GM12878 (cell line): ENCODE data around the gene PRF1. TPM values are rescaled to one million over a fixed set of nuclear protein-coding genes. Genes with fewer than 3 reads are reported as not detected.

Experiments used
- ATAC-seq: fragments of 200-7000 bp; cut with Tn5 transposase; 3 replicates; pipeline ENCODE4 v1.9.1; 2020; ENCODE audit warnings: mild to moderate bottlenecking, moderate library complexity
- BruUV-seq: library from RNA; stranded (reverse); fragments of 400-500 nt; replicated peaks from 2 replicates; lab custom pipeline; 2021; lab: Mats Ljungman, UMichigan
- CTCF ChIA-PET: fragments of 300-600 bp; sonication (Branson Sonifier 250); formaldehyde crosslinking; extraction: SDS; loops from one replicate; lab custom pipeline; 2021; ENCODE audit warnings: inconsistent platforms; lab: Yijun Ruan, JAX
- POLR2A ChIA-PET: fragments of 350-600 bp; formaldehyde crosslinking; extraction: SDS; loops from one replicate; lab custom pipeline; 2021; ENCODE audit warnings: inconsistent platforms; lab: Charles Lee
- RAD21 ChIA-PET: fragments of 300-600 bp; sonication (Branson Sonifier 250); formaldehyde crosslinking; loops from one replicate; lab custom pipeline; 2023; ENCODE audit warnings: antibody characterized with exemption; ENCODE audit not compliant: unreplicated experiment; lab: Charles Lee
- SMC1A ChIA-PET: fragments of 300-600 bp; sonication (Branson Sonifier 250); formaldehyde crosslinking; loops from one replicate; lab custom pipeline; 2023; ENCODE audit not compliant: unreplicated experiment, uncharacterized antibody; lab: Charles Lee
- DNase-seq: peaks from one replicate; pipeline ENCODE4 v3.0.0-alpha.2; 2011; ENCODE audit warnings: low read depth, low spot score
- FAIRE-seq: peaks from 3 replicates; lab custom pipeline; 2011; peaks lifted over from hg19 to GRCh38; lab: Jason Lieb, UNC
- H2AFZ ChIP-seq: 2 replicates; pipeline ENCODE4 v1.6.0; 2011; ENCODE audit warnings: low read depth, low read length, control low read depth; ENCODE audit not compliant: control insufficient read depth
- H3K27ac ChIP-seq: 2 replicates; pipeline ENCODE4 v1.5.1; 2011; ENCODE audit warnings: control low read depth; ENCODE audit not compliant: control insufficient read depth, insufficient read depth
- H3K27me3 ChIP-seq, 2 experiments: replicated peaks in 1 of 2; 2 replicates each; pipeline versions ENCODE4 v1.6.0 to v1.6.1; 2011; ENCODE audit warnings: low read length in 1 of 2; ENCODE audit not compliant: control insufficient read depth in 2 of 2, insufficient read depth in 2 of 2
- H3K36me3 ChIP-seq, 2 experiments: 2 replicates each; pipeline ENCODE4 v1.5.1; 2011; ENCODE audit warnings: low read length in 1 of 2; ENCODE audit not compliant: control insufficient read depth in 2 of 2, insufficient read depth in 2 of 2
- H3K4me1 ChIP-seq: 2 replicates; pipeline ENCODE4 v1.6.1; 2011; ENCODE audit warnings: mild to moderate bottlenecking, low read length, moderate library complexity, mixed read lengths; ENCODE audit not compliant: control insufficient read depth, insufficient read depth
- H3K4me2 ChIP-seq: 2 replicates; pipeline ENCODE4 v1.6.0; 2011; ENCODE audit warnings: control low read depth; ENCODE audit not compliant: control insufficient read depth, insufficient read depth
- H3K4me3 ChIP-seq: fragments of 200-600 bp; sonication (generic); 2 replicates; pipeline ENCODE4 v1.5.1; 2016
- H3K79me2 ChIP-seq: 2 replicates; pipeline ENCODE4 v1.6.0; 2011; ENCODE audit warnings: low read length; ENCODE audit not compliant: control insufficient read depth, insufficient read depth
- H3K9ac ChIP-seq: 2 replicates; pipeline ENCODE4 v1.8.0; 2011; ENCODE audit warnings: low read length, control low read depth, mixed read lengths; ENCODE audit not compliant: control insufficient read depth, insufficient read depth
- H3K9me3 ChIP-seq: replicated peaks from 3 replicates; pipeline ENCODE4 v1.5.1; 2011; ENCODE audit warnings: mild to moderate bottlenecking, low read length; ENCODE audit not compliant: control insufficient read depth, insufficient read depth
- H4K20me1 ChIP-seq: 2 replicates; pipeline ENCODE4 v1.6.0; 2011; ENCODE audit not compliant: control insufficient read depth, insufficient read depth
- ASH2L ChIP-seq: fragments of 300-600, 200-600 bp; sonication (generic); IDR thresholded peaks from 2 replicates; pipeline ENCODE4 v1.6.1; 2017; ENCODE audit warnings: low read depth, mild to moderate bottlenecking, borderline replicate concordance
- ATF7 ChIP-seq: fragments of 450-650 bp; IDR thresholded peaks from 2 replicates; pipeline ENCODE4 v1.6.1; 2016; ENCODE audit warnings: low read depth, mild to moderate bottlenecking
- BACH1 ChIP-seq: fragments of 450-650 bp; IDR thresholded peaks from 2 replicates; pipeline ENCODE4 v1.6.1; 2017; ENCODE audit warnings: mild to moderate bottlenecking, borderline replicate concordance
- CEBPZ ChIP-seq: fragments of 150-350 bp; IDR thresholded peaks from 2 replicates; pipeline ENCODE4 v1.6.1; 2016; ENCODE audit warnings: low read depth, low read length
- CHD1 ChIP-seq: IDR thresholded peaks from 2 replicates; pipeline ENCODE4 v1.6.1; 2012; ENCODE audit warnings: low read depth, low read length, improper control_type of control experiment
- HSF1 ChIP-seq: fragments of 150-350 bp; IDR thresholded peaks from 2 replicates; pipeline ENCODE4 v1.6.1; 2014; ENCODE audit warnings: mild to moderate bottlenecking, low read depth, low read length
- IRF3 ChIP-seq: fragments of 450-650 bp; IDR thresholded peaks from 2 replicates; pipeline ENCODE4 v1.6.1; 2014; ENCODE audit warnings: mild to moderate bottlenecking
- MTA3 ChIP-seq: IDR thresholded peaks from 2 replicates; pipeline ENCODE4 v1.6.1; 2012; ENCODE audit warnings: low read length, inconsistent platforms, borderline replicate concordance
- NFIC ChIP-seq: IDR thresholded peaks from 2 replicates; pipeline ENCODE4 v1.6.1; 2012; ENCODE audit warnings: low read depth, mild to moderate bottlenecking, inconsistent platforms, low read length, moderate library complexity
- PAX5 ChIP-seq: IDR thresholded peaks from 2 replicates; pipeline ENCODE4 v1.6.1; 2011; ENCODE audit warnings: low read depth, low read length, borderline replicate concordance
- SREBF2 ChIP-seq: IDR thresholded peaks from 2 replicates; pipeline ENCODE4 v1.6.1; 2012; ENCODE audit warnings: mild to moderate bottlenecking, low read length
- TARDBP ChIP-seq: IDR thresholded peaks from 2 replicates; pipeline ENCODE4 v1.6.1; 2016; ENCODE audit warnings: borderline replicate concordance
- WRNIP1 ChIP-seq: IDR thresholded peaks from 2 replicates; pipeline ENCODE4 v1.6.1; 2011; ENCODE audit warnings: low read depth, low read length, improper control_type of control experiment, borderline replicate concordance
- ZSCAN29 ChIP-seq: fragments of 450-650 bp; IDR thresholded peaks from 2 replicates; pipeline ENCODE4 v1.6.1; 2017; ENCODE audit warnings: mild to moderate bottlenecking, moderate library complexity
- WGBS: methylation state at CpG from one replicate; pipeline ENCODE4 v1.1.6; 2016; ENCODE audit warnings: low lambda C conversion rate; ENCODE audit not compliant: insufficient replicate concordance, insufficient coverage; ENCODE audit errors: missing lambda C conversion rate; 5-methylcytosine and 5-hydroxymethylcytosine counted together
- in situ Hi-C: fragments of 300-500 bp; cut with MboI; formaldehyde crosslinking; loops from 9 replicates; pipeline ENCODE4 v1.14.3; 2018; ENCODE audit warnings: mixed read lengths
- intact Hi-C: fragments of 100-400 bp; cut with micrococcal nuclease; formaldehyde crosslinking; loops from one replicate; pipeline ENCODE4 v1.14.2; 2022; ENCODE audit not compliant: unreplicated experiment
- polyA plus RNA-seq, 11 experiments: library from polyadenylated mRNA; depleted of rRNA in 4 of 11; unstranded in 6 of 11; stranded (reverse) in 5 of 11; fragments of >200 nt; fragmentation: Nextera tagmentation in 4 of 11; fragmentation: Illumina TruSeq in 1 of 11; extraction: Ambion mirVana in 4 of 11; extraction: Trizol in 1 of 11; gene quantifications; 1 replicate in 1 of 11; 2 replicates in 10 of 11; pipeline versions ENCODE4 v1.2.1 to v1.2.3, GENCODE V29; 2011 to 2016; ENCODE audit warnings: inconsistent platforms in 2 of 11, missing spikeins in 2 of 11, low read depth in 1 of 11
- total RNA-seq, 4 experiments: library from RNA; depleted of rRNA in 3 of 4; stranded (reverse); fragments of >200 nt in 3 of 4; fragmentation: Illumina TruSeq in 1 of 4; extraction: Trizol in 1 of 4; gene quantifications; 2 replicates each; pipeline versions ENCODE4 v1.2.1 to v1.2.3, GENCODE V29; 2013 to 2021

PRF1 gene
- total and polyA plus RNA-seq, 10 of the 15 experiments (the other 5 are each of a cell fraction or from before 2014, with no cell fraction given): 0.84 to 15.7 (median 1.3) TPM

- no peak overlapping the region for H3K4me3 ChIP-seq
- CTCF ChIA-PET: interaction anchor here (1.1 kb wide), 1 partner anchor 16 kb away, joined by 3 read pairs; no protein-coding TSS in a partner anchor
- intact Hi-C loops: no loop called here
- no peak for ATAC-seq
- H3K79me2 ChIP-seq: no peaks in the 10 kb centered on the region
- H3K36me3 ChIP-seq: no peaks in the 10 kb centered on the region
- no peak overlapping the region for H3K4me2 ChIP-seq
- no peak for TF ChIP-seq NFIC
- no peak for TF ChIP-seq CEBPZ
- TF ChIP-seq ATF7: no peak
- TF ChIP-seq MTA3: no peak
- TF ChIP-seq TARDBP: no peak
- TF ChIP-seq ZSCAN29: no peak
- TF ChIP-seq ASH2L: no peak
- TF ChIP-seq SREBF2: no peak
- no peak for TF ChIP-seq BACH1
- TF ChIP-seq WRNIP1: no peak
- no peak for TF ChIP-seq PAX5
- TF ChIP-seq HSF1: no peak
- TF ChIP-seq CHD1: no peak
- TF ChIP-seq IRF3: no peak
- in situ Hi-C loops: no loop called here
- SMC1A ChIA-PET: interaction anchor here (0.5 to 1.8 kb wide), 3 partner anchors 11 to 76 kb away, joined by 3 to 14 read pairs (median 4); no protein-coding TSS in a partner anchor
- no TSS peak for BruUV-seq
- peaks cover 23% of the 10 kb centered on the region for H3K4me1 ChIP-seq
- FAIRE-seq: no peak
- WGBS: 37% methylated on average over 15 of the region's 16 CpGs
- no peak overlapping the region for H2AFZ ChIP-seq
- H3K9me3 ChIP-seq: no peaks in the 10 kb centered on the region
- POLR2A ChIA-PET: no interaction called here
- no peaks in the 10 kb centered on the region for H4K20me1 ChIP-seq
- H3K27me3 ChIP-seq: no peaks in the 10 kb centered on the region
- RAD21 ChIA-PET: no interaction called here
- no peak for DNase-seq
- no peak overlapping the region for H3K9ac ChIP-seq
- H3K27ac ChIP-seq: no peak overlapping the region
Observed at GRCh38 chr10:70592746-70593512, 9.6 kb downstream of the PRF1 start.
